Measurements from ENCODE around the gene FLT1.

Gene FLT1

DNA sequence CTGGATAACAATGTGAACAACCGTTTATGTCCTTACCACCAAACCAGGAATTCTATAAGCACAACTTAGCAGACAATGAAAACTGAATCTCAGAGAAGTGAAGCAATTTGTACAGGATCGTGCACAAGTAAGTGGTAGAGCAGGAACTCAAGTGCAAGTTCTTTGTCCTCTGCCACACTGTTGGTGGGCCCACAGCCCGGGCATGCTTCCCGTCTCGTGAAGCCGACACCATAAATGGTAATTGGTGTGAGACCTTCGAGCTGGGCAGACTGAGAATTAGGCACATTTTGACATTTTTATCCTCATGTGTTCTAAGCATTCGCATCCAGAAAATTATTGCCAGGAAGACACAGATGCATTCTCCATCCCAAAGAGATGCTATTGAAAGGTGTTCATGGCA, 27.9 kb upstream of the FLT1 start:
- no peak for FAIRE-seq

DNA sequence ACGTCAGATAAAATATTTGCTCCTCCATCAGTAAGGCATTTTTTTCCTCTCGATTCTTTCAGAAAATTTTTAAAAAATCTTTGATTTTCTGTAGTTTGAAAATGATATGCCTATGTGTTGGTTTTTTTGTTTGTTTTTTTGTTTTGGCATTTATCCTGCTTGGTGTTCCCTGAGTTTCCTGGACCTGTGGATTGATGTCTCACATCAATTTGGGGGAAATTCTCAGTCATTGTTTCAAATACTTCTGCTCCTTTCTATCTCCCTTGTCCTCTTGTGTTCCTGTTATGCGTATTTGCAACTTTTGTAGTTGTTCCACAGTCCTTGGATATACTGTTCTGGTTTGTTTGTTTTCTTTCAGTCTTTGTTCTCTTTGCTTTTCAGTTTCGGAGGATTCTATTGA, 18.8 kb upstream of the FLT1 start:
- FAIRE-seq, result no peak

DNA sequence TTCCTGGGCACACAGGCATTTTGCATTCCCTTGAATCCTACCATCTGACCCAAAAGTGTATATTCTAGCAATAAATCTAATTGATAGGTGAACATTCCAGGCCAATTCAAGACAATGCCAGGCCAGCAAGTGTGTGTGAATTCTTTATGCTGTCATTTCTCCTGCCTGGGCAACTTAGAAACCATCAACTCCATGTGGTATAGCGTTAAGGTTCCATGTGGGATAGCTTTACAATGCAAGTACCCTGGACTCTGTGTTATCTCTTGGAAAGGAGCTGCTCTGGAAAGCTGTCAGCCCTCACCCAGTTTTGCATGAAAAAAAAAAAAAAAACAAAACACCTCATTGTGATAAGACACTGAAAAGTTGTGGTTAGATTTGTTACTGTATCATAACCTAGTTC, 15.6 kb upstream of the FLT1 start:
- no peak for FAIRE-seq

DNA sequence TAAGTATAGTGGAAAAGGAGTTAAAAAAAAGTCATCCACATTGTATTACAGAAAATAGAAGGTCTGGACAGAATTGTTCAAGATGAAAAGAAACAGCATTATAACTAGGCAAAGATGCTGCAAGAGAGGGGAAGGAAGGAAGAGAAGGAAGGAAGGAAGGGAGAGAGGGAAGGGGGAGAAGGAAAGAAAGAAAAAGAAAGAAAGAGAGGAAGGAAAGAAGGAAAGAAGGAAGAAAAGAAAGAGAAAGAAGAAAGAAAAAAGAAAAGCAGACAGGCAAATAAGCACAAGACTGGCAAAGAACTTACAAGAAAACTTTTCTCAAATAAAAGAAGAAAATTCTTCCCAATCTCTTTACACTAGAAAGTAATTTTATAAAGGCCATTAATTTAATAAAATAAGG, 15.1 kb upstream of the FLT1 start:
- no peak for FAIRE-seq

DNA sequence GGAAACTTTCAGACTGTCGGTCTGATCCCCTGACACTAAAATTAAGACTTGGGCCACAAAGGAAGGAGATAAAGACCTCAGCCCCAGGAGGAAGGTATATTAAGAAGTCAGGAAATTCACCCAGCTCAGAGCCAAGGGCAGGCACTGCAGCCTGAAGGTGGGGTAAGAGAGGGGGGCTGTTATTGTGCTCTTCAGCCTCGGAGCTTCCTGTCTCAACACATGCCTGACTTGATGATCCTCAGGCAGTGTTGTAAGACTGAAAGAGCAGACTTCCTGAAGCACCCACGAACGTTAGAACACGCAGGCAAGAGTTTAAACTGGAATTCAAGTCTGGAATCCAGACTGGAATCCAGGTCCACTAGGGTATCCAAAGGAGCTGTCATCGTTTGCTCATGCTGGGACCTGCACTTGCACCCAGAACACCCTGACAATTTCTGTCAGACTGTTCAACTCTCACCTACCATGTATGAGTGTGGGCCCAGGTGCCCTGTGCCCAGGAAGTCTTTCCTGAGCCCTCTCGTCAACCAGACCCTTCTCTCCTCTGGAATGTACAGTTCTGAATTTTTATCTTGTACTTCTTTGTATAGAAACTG, 10.7 kb upstream of the FLT1 start:
- no peak for FAIRE-seq

DNA sequence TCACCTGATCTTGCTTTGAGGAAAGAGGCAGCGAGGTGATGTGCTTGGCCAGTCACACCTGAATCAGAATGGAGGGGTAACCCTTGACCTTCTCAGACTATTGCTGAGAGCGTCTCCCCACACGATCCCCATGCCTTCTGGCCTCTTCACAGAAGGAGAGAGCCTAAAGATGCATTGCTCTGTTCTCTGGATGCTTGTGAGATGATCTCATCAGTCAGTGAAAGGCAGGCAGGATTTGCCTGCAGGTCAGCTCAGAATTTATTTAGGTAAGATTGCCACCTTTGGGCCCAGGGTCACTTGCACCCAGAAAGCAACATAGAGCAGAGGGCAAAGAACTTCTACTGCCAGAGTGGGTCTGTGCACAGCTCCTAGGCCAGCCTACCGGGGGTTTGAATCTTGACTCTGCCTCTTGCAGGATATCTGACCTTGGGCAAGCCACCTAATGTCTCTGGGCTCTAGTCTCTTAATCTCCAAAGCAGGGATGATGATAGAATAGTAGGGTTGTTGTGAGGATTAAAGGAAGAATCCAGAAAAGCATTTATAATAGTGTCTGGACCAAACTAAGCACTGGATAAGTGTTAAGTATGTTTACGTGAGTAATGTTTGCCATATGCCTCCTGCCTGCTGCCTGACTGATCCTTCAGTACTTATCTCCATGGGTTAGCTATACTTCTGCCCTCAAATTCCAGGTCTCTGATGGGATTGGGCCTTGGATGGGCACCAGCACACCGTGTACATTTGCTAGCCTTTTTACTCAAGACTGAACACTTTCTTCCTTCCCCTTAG, 8.4 kb upstream of the FLT1 start:
- FAIRE-seq, result no peak

DNA sequence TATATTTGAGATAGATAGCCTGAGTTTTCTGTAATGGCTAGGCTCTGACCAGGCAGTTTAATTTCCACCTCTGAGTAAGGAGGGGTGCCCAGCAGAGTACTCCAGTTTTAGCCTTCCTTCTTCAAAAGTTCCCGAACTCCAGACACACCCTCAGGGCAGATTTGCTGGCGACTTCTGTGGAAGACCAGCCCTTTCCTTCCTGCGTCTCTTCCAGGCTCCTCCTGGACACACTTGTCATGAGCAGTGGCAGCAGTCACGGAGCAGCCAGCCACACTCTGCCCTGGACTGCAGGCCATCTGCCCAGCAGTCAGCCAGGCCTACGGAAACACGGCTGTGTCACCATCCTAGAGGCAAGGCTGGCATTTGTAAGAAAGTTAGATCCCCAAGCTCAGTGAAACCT, 6.6 kb upstream of the FLT1 start:
- no peak for FAIRE-seq

DNA sequence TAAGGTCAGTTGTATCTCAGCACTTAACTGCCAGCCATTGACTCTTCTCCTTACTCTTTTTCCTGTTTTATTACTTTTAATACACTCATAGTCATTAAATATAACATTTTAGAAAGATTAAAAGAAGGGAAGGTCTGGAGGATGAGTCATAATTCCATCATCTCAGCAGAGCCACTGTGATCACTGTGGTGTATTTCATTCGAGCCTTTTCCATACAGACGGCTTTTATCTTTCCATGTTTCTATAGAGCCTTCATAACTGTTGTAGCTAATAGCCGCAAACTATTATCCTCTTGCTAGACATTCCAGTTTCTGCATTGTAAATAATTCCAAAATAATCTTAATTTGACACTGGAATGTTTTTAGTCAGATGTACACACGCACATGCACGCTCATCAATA, 4.7 kb upstream of the FLT1 start:
- FAIRE-seq, result no peak

DNA sequence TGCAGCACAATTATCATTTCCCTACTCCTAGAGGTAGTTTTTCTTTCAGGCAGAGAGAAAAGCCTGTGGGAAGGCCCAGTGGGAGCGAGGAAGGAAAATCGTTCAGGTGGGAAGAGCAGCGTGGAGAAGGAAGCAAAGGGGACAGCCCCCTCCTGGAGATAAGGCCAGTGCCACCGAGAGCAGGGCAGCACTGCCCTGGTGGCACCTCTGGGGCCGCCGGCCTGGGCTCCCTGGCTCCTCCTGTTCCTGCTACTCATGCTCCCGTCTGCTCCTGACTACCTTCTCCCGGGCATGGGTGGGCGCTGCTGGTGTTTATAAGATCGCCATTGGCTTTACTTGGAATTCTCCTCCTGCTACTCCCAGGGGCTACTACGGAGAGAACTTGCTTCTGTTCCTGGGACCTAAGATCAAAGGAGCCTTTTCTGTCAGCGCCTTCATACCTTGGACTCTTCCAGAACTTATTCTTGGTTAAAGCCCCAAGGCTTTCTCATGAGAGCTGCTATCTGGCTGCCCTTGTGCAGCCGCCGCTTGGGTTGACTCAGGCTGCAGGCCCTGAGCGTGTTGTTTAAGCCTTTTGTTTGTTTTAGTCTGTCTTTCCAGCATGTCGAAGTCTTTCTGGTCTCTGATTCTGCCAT, 3.7 kb upstream of the FLT1 start:
- FAIRE-seq, result no peak

DNA sequence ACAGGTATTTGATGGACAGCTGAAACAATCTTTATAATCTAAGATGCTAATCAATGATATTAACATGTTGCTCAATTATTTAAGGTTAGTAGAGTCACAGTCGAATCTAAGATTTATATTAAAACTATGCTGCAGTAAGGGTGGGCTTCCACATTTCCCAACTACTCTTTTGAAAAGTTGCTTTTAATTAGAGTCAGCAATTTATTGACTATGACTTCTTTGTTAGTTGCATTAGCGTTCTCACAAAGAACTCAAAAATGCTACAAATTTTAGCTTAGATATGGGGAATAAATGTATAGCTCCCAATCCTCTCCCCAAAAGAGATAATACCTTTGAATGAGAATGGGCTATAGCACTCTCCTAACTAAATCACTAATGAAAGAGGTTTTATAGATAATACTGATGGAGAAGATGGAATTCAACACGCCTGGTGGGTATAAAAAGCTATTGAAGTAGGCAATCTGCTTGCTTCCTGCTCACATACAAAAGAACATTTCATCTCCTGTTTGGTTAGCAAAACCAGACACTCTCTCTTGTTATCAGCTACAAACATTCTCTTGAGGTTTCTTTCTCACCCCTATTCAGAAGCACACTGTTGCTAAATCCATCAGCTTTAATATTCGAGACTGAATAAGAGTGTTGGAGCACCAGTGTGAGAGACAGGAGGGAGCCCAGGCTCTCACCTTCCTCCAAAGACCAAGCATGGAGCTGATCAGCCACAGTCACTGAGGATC, 2.4 kb upstream of the FLT1 start:
- no peak for FAIRE-seq

DNA sequence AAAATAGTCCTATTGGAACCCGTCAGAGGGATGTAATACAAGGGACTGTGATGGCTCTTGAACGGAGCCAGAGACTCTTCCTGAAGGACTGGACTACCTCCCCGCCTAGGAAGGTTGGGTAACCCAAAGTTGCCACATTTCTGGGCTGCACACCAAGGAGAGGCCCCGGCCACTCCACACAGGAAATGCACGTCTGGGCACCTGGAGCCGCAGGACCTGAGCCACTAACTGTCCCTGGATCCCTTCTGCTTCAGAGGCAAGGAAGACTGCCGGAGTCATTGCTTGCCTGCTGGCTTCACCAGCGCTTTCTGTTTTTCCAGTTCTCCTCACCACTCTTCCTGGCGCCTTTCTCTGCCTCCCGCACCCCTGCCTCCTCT, 1.2 kb upstream of the FLT1 start:
- FAIRE-seq, result no peak

DNA sequence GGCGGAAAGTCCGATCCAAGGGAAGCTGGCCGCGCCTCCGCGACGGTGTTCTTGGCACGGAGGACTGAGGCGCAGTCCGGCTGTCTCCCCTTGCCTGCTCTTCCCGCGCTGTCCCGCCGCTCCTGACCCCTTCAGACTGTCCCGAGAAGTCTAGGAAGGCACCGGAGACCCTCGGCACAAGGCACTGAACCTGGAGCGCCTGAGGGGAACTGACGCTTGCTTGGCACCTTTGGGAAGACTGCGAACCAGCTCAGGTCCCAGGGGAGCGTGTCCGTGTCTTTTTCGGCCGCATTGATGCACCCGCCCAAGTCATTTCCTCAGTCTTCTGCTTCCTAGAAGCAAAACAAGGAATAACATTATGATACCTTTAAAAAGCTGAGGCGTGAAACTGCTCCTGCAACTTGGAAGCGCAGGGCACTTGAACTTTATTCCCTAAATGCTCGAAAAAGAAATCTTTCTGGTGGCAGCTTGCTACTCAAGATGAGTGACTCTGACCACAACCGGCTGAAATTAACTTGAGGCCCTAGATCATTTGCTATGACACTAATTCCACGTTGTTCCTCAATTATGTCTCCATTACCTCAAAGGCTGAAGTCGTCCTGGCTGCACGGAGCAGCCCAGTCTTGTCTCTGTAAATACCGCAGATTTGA, 735 bp upstream of the FLT1 start:
- FAIRE-seq, result no peak

DNA sequence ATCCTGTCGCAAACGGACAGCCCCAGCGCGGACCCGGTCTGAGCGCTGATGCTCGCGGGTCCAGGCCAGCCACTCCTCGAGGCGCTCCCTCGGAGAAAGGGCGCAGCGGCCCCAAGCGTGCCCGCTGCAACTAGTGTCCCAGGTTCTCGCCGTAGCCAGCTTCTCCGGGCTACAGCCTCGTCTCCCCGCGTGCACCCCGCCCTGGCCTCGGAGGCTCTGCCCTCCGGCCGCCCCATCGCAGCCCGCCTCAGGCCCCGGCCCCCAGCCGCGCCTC, 487 bp downstream of the FLT1 start:
- no peak for FAIRE-seq

DNA sequence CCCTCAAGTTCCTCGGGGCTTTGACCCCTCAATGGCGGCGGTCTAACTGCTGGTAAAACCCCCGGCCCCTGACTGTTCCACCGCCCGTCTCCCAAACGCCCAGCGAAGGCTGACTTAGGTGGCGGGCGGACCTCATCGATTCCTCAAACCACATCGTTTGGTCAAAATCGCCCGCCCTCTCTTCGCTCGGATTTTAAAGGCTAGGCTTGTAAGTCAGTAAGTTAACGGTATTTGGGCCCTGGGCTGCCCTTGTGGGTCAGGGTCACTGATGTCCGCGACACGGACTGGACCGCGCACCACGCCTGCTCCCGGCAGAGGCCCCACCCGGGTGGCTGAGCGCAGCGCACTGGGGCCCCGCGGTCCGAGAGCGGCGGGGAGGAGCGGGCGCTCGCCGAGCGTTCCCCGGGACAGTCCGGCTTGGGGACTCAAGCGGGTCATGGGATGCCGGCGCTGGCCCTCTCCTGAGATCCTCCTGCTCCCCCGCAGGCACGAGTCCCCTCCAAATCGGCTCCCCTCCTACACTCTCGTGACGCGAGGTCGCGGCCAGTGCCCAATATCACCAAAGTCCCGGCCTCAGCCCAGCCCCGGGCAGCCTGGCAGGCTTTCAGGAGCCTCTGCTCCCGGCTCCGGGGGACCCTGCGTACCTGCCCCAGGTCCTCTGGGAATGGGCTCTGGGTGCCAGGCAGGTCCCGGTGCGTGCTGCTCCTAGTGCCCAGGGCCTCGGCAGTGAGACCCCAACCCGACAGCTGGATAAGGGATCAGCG, 1.0 kb downstream of the FLT1 start:
- FAIRE-seq, result no peak

DNA sequence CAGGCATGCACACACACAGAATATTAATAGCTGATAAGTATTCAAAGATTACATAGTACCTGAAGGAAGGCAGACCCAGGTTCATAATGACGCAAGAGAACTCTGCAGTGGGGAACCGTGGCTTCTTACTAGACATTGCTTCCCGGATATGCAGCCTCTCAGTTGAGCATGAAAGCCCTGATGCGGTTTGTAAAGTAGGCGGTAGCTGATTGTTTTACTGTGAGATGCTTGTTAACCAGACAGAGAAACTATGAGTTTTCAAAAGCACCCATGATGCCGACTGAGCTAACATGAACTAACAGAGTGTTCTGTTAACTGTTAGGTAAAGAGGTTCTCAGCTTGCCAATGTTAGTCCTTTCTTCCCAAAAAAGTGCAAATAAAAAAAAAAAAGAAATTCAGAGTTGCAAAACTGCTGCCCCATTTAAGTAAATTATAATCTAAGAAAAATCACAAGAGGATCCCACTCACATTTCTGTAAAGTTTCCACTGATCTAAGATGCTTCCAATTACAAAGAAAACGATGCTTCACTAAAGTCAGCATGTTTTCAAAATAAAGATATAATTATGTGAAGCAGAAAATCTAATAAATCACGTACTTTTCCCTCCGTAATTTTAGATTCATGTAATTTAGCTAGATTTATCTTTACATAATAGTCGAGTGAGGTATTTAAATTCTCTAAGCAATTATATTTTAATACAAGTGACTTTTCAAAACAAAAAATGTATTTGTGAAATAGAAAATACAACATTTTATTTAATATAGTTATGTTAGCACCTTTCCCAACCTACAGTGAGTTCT, 2.2 kb downstream of the FLT1 start:
- no peak for FAIRE-seq

DNA sequence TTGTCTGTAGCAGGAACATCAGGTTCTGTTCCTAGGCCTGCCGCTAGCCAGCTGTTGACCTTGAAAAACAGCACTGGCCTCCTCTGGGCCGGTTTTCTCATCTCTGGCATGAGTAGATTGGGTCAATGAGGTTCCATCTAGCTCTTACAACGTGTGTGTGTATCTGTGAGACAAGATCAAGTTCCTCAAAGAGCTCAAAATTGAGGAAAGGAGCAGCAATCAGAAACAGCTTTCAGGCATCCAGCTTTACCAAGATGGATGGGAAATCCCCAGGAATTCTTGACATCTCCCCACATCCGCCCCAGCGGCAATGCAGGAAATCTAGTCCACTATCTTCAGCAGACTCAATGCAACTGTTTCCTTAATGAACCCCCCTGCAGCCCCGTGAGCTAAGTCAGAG, 4.9 kb downstream of the FLT1 start:
- no peak for FAIRE-seq

DNA sequence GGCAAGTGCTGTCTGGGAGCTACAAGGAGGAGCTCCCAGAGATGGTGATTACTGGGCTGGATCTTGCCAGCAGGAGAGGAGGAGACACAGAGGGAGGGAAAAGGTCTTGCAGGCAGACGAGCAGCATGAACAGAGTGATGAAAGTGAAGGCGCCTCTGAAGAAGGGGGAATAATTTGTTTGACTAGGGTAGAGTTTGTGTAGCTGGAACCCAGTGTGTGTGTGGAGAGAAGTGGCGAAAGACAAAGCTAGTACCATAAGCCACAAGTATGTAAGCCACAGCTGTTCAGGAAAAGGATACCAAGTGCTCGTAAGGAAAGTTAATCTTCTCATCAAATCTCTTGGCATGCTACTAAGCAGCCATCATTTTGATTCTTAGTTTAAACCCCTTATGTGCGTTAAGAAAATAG, 5.4 kb downstream of the FLT1 start:
- no peak for FAIRE-seq

DNA sequence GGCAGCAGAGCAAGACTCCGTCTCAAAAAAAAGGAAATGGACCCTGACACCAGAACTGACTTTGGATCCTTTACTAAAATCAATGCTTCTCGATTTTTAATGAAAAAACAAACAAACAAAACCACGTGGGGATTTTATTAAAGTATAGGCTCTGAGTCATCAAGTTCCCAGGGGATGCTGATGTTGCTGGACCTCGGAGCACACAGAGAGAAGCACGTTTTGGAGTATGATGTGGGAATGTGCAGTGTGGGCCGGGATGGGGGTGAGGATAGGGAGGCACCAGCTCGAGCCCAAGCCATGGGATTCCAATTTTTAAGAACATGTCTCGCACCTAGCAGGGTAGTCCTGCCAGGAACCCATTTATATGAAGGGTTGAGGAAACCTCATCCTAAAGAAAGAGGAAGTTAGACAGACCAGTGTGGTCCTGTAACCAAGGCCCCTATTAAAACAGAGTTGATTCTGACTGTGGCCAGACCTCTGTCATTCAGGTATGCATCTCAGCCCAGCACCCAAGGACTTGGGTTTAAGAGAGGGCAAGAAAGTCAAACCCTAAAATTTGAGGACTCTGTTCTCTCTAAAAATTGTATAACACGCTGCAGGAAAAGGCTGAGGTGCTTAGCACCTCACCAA, 6.4 kb downstream of the FLT1 start:
- FAIRE-seq, result no peak

DNA sequence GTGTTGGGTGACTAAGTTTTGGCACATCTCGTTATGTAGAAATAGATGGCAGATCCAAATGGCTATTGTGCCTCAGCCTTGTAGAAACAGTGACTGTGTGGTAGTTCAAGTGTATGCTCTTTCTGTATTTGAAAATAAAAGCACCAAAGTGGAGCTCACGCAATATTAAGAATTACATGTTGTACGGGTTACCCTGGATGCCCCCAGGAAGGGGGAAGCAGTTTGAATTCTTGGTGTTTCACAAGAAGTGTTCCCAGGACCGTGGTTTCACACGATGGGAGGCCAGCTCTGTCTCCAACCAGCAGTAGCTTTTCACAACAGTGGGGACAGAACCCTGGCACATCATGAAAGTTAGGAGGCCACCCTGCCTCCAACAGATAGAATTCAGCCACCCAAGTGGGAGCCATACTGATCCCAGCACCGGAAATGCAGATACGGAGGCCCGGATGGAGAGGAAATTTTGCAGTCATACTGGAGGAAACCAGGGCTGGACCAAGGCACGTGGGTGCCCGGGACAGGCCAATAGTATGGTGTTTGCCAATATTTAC, 8.9 kb downstream of the FLT1 start:
- no peak for FAIRE-seq

DNA sequence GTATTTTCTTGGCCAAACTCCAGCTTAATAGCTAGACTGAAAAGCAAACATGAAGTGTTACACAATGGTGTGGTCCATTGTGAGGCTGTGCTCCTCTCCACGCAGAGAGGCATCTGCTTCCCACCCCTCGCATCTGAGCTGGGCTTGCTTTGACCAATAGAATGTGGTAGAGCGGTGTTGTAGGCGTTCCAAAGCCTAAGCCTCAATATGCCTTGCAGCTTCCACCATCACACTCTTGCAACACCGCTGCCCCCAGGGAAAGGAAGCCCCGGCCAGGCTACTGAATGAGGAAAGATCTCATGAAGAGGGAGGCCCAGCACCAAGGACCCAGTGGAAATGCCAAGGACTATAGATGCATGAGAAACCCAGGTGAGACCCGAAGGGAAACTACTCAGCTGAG, 9.4 kb downstream of the FLT1 start:
- no peak for FAIRE-seq

DNA sequence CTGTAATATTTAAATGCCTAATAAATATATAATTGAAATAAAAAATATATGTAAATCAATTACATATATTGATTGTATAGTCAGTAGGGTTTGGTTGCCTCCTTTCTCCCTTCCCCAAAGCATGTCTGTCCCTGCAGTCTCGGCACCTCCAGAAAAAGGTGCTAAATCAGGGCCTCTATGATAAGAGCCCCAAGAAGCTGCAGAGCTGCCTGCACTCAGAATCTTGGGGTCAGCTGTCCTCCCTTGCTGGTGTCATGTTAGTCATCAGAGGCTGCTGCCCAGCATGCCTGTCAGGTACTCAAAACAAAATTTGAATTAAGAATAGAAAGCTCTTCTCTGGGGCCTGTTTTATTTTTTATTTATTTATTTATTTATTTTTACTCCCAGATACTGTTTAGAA, 9.8 kb downstream of the FLT1 start:
- FAIRE-seq, result no peak

Data from islet of Langerhans (tissue), 1 donor.